IPS DF 19.7 (cell line): ENCODE measurements around the gene KRTAP4-9.
"Not testable (repeated sequence)": the region's sequence is repeated elsewhere in the genome, so short reads cannot be mapped to it uniquely, and the experiment has no call there.

Experiments
- DNase-seq: peaks from one replicate; pipeline ENCODE4 v3.0.0-alpha.2; 2013; ENCODE audit warnings: low read depth, low spot score

KRTAP4-9 gene

GRCh38 chr17:41098042-41098441, 7.1 kb upstream of the KRTAP4-9 start, which contains the start of gene KRTAP4-8:
Gene KRTAP4-8 (minus strand): TSS chr17:41098142. CDS start chr17:41098084, 58 bp downstream.
- no peak for DNase-seq

GRCh38 chr17:41098481-41098880, 6.7 kb upstream of the KRTAP4-9 start:
- no peak for DNase-seq

- not testable (repeated sequence) for DNase-seq
Measured at GRCh38 chr17:41099682-41100480, 5.3 kb upstream of the KRTAP4-9 start.

DNA sequence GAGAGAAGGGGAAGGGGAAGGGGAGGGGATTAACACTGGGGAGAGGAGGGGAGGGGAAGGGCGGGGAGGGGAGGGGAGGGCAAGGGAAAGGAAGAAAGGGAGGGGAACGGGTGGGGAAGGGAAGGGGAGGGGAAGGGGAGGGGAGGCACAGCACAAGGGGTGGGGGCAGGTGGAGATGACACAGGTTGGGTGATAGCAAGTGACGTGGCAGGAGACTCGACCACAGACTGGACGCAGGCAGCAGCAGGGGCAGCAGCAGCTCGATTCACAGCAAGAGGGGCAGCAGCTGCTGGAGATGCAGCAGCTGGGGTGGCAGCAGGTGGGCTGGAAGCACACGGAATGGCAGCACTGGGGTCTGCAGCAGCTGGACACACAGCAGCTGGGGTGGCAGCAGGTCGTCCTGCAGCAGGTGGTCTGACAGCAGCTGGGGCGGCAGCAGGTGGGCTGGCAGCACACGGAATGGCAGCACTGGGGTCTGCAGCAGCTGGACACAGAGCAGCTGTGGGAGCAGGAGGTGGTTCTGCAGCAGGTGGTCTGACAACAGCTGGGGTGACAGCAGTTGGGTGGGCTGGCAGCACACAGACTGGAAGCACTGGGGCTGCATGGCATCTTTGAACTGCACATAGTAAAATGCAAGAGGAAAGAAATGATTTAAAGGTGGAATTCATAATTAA, 3.5 kb upstream of the KRTAP4-9 start, which contains the start of gene KRTAP4-16:
Gene KRTAP4-16 (minus strand): TSS at position 624 of the 674 bp plus-strand sequence. CDS start 0 bp downstream, at position 624.
- no peak for DNase-seq

GRCh38 chr17:41103896-41104295, 1.3 kb upstream of the KRTAP4-9 start:
- no peak for DNase-seq

DNA sequence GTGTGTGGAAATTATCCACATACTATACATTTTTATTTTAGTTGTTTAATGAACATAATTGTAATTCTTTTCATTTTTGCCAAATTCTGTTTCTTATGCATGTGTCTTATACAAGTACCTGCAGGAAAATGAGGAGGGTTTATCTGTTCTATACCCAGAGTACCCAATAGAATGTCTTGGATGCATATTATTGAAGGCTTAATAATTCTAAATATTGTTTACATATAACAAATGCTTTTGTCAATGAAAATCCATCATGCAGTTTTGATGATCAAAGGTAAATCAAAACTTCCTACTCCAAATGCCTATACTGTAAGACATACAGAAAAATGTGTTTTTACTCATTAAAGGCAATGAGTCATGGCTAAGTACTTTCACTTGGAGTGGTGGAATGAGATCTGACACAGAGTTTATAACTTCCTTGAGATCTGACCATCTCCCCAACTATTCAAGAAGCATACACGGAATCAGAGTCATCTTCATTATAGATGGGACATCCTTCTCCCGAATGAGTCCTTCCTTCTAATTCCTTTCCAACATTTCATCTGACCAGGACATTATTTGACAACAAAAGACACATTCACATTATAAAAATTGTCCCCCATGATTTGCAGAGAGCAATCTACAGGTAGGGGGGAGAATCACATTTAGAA, 677 bp upstream of the KRTAP4-9 start:
- DNase-seq = not testable (repeated sequence)

DNA sequence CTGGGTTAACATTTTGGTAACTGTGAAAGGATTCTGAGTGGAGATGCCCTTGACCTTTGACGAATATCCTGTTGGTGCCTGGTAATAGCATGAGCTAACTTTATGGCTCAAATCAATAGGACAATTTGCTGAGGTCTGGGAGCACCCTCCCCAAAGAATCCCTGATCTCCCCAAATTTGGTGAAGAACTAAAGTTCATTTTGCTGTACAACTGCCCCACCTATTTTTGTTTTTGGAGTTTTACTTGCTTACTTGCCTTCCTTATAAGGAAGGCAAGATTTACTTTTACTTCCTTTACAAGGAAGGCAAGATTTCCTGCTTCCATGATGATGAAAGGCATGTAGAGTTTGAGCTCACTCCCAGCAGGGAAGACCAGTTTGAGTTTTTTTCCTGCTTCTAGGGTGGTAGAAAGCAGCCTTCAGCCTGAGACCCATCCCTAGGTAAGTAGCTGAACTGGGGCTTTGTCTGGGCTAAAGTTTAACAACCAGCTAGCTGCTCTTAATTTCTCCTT, 2.8 kb downstream of the KRTAP4-9 start:
- DNase-seq = no peak

GRCh38 chr17:41108728-41109386, 3.7 kb downstream of the KRTAP4-9 start:
- not testable (repeated sequence) for DNase-seq

GRCh38 chr17:41111151-41111885, 6.1 kb downstream of the KRTAP4-9 start:
- no peak for DNase-seq

DNA sequence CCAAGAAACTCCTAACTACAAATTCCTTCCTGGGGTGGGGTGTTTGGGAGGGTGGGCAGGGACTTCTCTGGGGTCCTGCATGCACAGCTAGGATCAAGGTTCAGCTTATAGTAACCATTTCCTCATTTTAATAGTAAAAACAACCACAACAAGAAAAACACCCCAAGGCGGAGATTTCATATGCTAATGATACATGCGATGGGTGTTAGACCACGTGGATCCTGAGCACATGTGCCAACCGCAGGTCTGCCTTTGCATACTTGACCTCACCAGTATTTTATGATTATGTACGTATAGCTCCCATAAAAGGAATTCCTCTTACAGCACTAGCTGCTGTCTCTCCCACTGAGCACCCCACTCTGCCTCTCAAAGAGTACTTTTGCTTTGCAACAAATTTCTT, 11.1 kb downstream of the KRTAP4-9 start:
- no peak for DNase-seq

- DNase-seq = not testable (repeated sequence)
Measured at GRCh38 chr17:41117846-41118386, 12.7 kb downstream of the KRTAP4-9 start, which contains the start of gene KRTAP4-11. Gene KRTAP4-11 (minus strand): TSS chr17:41118373. CDS start chr17:41118315, 58 bp downstream.

GRCh38 chr17:41118721-41119120, 13.5 kb downstream of the KRTAP4-9 start:
- DNase-seq = no peak

GRCh38 chr17:41119696-41120690, 14.8 kb downstream of the KRTAP4-9 start:
- DNase-seq = not testable (repeated sequence)

DNA sequence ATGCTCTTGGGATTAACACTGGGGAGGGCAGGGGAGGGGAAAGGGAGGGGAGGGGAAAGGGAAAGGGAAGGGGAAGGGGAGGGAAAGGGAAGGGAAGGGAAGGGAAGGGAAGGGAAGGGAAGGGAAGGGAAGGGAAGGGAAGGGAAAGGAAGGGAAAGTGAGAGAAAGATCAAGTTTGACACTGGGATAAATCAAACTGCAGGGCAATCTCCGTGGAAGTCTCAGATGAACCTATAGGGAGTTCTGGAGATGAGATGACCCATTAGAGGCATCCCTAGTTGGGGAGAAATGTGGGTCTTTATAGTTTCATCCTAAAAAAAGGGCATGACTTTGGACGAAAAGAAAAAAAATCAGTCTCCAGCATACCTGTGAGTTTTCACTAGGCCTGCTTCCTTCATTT, 16.6 kb downstream of the KRTAP4-9 start:
- DNase-seq = no peak

DNA sequence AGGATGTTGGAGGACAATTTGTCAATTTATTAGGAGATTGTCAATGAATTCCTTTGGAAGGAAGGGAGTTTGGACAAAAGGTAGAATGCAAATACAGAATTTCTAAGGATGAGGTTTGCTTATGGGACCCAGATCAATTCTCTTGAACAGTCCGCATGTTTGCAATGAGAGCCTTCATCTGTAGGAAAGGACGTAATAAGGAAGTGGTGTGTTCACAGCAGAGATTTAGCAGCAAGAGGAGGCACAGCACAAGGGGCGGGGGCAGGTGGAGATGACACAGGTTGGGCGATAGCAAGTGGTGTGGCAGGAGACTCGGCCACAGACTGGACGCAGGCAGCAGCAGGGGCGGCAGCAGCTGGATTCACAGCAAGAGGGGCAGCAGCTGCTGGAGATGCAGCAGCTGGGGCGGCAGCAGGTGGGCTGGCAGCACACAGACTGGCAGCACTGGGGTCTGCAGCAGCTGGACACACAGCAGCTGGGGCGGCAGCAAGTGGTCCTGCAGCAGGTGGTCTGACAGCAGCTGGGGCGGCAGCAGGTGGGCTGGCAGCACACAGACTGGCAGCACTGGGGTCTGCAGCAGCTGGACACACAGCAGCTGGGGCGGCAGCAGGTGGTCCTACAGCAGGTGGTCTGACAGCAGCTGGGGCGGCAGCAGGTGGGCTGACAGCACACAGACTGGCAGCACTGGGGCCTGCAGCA, 18.3 kb downstream of the KRTAP4-9 start:
- not testable (repeated sequence) for DNase-seq

- not testable (repeated sequence) for DNase-seq
Measured at GRCh38 chr17:41123991-41124371, 18.8 kb downstream of the KRTAP4-9 start, which contains the start of gene KRTAP4-12. Gene KRTAP4-12 (minus strand): TSS chr17:41124182. CDS start chr17:41124122, 60 bp downstream.

DNA sequence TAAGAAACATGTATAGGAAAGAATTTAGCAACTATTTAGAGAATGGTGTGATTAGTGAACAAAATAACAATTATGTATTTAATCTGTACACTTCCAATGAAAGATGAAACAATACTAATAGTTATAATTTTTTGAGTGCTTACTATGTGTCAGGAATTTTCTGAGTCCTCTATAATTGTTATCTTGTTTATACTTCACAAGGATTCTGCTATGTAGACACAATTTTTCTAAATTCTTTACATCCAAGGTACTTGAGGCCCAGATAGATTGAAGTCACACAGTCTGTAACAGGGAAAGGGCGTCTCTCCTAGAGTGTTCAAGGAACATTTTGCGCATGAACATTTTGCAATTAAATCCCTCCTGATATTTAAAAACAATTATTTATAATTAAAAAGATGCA, 19.9 kb downstream of the KRTAP4-9 start:
- no peak for DNase-seq

DNA sequence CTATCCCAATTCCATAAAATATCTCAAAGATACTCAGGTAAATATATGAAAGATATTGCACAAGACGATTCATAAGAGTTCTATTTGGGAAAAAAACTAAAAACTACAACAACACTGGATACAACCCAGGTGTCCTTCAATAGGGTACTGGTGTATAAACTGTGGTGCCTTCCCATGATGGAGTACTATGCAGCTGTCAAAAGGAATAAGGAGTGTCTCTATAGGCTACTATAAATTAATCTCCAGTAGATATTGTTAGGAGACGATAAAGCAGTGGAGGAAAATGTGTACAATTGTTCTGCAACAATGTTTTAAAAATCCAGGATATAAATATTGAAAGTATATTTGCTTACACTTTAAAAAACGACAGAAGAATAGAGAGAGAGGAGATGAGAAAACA, 21.2 kb downstream of the KRTAP4-9 start:
- no peak for DNase-seq
